Testis (tissue), 2 donors: Measurements from ENCODE around the gene TC2N.

Source experiments
- CTCF ChIP-seq, 3 experiments: fragments of 450-650 bp in 2 of 3; fragments of 200-600 bp in 1 of 3; sonication (generic) in 1 of 3; IDR thresholded peaks; one replicate each; pipeline ENCODE4 v1.5.1; 2016 to 2019; ENCODE audit warnings: antibody characterized with exemption in 3 of 3, mild to moderate bottlenecking in 2 of 3, moderate library complexity in 1 of 3
- POLR2A ChIP-seq: fragments of 450-650 bp; IDR thresholded peaks from one replicate; pipeline ENCODE4 v1.6.1; 2017; ENCODE audit warnings: antibody characterized with exemption, mild to moderate bottlenecking, moderate library complexity

GRCh38 chr14:91814317-91814716, 53.0 kb downstream of the TC2N start:
- no peak for TF ChIP-seq POLR2A
- TF ChIP-seq CTCF (IDR thresholded peaks at IDR 0.05): no peak
